Fibroblast of the aortic adventitia (primary cell): ENCODE measurements around the gene FSHB. TPM values are rescaled to one million over a fixed set of nuclear protein-coding genes. Genes with fewer than 3 reads are reported as not detected.
"Not testable (repeated sequence)": the region's sequence is repeated elsewhere in the genome, so short reads cannot be mapped to it uniquely, and the experiment has no call there.

Experiments
- DNase-seq: peaks from one replicate; pipeline ENCODE4 v3.0.0-alpha.2; 2010; ENCODE audit warnings: low read depth
- H3K4me3 ChIP-seq: 2 replicates; pipeline ENCODE4 v1.5.1; 2011; ENCODE audit warnings: low read depth, mild to moderate bottlenecking, control low read depth, low read length, moderate library complexity
- total RNA-seq: library from RNA; depleted of rRNA; stranded (reverse); fragments of >200 nt; gene quantifications from 2 replicates; pipeline ENCODE4 v1.2.3, GENCODE V29; 2012; ENCODE audit warnings: low replicate concordance
- TF ChIP-seq, protein P1 (sequence below): IDR thresholded peaks from 2 replicates; pipeline ENCODE4 v1.5.1; 2011; ENCODE audit warnings: mild to moderate bottlenecking, low read length, control low read depth, inconsistent platforms; ENCODE audit not compliant: insufficient read depth

Gene FSHB
- not detected in 2 replicates for total RNA-seq

DNA sequence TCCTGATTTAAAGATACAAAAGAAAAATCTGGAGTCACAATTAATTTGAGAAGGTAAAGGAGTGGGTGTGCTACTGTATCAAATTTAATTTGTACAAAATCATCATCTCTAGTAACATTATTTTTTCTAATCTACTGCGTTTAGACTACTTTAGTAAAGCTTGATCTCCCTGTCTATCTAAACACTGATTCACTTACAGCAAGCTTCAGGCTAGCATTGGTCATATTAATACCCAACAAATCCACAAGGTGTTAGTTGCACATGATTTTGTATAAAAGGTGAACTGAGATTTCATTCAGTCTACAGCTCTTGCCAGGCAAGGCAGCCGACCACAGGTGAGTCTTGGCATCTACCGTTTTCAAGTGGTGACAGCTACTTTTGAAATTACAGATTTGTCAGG, at the start of gene FSHB:
Gene FSHB (plus strand): TSS at position 301 of the 400 bp plus-strand sequence. CDS start 889 bp downstream, outside the sequence.
- TF ChIP-seq, protein P1, sequence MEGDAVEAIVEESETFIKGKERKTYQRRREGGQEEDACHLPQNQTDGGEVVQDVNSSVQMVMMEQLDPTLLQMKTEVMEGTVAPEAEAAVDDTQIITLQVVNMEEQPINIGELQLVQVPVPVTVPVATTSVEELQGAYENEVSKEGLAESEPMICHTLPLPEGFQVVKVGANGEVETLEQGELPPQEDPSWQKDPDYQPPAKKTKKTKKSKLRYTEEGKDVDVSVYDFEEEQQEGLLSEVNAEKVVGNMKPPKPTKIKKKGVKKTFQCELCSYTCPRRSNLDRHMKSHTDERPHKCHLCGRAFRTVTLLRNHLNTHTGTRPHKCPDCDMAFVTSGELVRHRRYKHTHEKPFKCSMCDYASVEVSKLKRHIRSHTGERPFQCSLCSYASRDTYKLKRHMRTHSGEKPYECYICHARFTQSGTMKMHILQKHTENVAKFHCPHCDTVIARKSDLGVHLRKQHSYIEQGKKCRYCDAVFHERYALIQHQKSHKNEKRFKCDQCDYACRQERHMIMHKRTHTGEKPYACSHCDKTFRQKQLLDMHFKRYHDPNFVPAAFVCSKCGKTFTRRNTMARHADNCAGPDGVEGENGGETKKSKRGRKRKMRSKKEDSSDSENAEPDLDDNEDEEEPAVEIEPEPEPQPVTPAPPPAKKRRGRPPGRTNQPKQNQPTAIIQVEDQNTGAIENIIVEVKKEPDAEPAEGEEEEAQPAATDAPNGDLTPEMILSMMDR = no peak

DNA sequence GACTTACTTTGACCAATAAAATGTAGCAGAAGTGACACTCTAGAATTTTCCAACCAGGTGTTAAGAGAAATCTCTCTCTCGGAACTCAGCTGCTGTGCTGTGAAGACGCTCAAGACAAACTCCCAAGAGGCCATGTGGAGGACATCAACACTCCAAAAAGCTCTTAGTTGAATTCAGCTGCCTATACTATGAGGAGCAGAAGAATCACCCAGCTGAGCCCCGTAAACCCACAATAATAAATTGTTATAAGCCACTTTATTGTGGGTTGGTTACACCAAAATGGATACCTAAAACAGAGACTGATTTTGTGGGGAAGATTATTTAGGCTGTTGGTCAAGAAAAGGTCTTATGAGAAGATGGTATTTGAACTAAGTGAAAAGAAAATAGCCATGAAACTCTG, 44.1 kb upstream of the FSHB start:
- DNase-seq = no peak
- no peak overlapping the region for H3K4me3 ChIP-seq
- TF ChIP-seq, protein P1 = no peak

More for the DNA sequence above, at the start of gene FSHB:
- DNase-seq = no peak
- no peak within 1 kb of the TSS for H3K4me3 ChIP-seq

GRCh38 chr11:30192620-30193019, 38.2 kb upstream of the FSHB start:
- DNase-seq = no peak
- TF ChIP-seq, protein P1 = no peak
- no peak overlapping the region for H3K4me3 ChIP-seq

GRCh38 chr11:30196400-30197206, 34.2 kb upstream of the FSHB start:
- TF ChIP-seq, protein P1 = peak; percentile 85
- DNase-seq = peak; percentile 44
- no peak overlapping the region for H3K4me3 ChIP-seq

- peak; percentile 0 for DNase-seq
- no peak overlapping the region for H3K4me3 ChIP-seq
- TF ChIP-seq, protein P1 = no peak
These were observed 32.9 kb upstream of the FSHB start for GRCh38 chr11:30197869-30198268.

DNA sequence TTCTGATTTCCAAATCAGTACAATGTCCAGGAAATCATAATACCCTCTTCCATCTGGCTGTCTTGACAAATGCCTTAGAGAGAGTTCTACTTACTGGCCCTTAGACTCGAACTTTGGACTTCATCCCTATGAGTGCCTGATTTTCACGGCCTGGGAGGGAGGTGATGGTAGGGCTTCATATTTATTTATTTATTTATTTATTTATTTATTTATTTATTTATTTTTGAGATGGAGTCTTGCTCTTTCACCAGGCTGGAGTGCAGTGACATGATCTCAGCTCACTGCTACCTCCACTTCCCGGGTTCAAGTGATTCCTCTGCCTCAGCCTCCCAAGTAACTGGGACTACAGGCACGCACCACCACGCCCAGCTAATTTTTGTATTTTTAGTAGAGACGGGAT, 27.8 kb upstream of the FSHB start:
- not testable (repeated sequence) for H3K4me3 ChIP-seq, DNase-seq

DNA sequence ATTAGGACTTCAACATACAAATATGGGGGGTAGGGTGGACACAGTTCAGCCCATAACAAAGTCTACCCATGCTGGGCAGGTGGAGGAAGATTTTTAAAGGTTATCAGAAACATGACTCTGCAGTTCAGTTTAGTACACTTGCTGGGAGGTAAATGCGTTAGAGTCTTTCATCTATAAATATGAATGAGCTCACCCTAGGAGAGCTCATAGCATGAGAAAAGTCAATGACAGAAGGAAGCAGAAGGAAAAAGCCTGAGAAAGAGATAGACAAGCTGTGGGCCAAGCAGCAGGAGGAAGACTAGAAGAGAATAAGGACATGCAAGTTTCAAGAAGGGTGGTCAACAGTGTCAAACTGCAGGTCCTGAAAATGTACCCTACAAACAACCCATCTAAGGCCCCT, 27.0 kb upstream of the FSHB start:
- TF ChIP-seq, protein P1 = no peak
- H3K4me3 ChIP-seq = no peak overlapping the region
- DNase-seq = no peak
